ENCODE results near the gene DDT. TPM values are rescaled to one million over a fixed set of nuclear protein-coding genes. Genes with fewer than 3 reads are reported as not detected.
A peak's percentile ranks its signal among the peaks of the same experiment; 100 is the strongest.
"Not testable (repeated sequence)": the region's sequence is repeated elsewhere in the genome, so short reads cannot be mapped to it uniquely, and the experiment has no call there.

Gene DDT
- total RNA-seq, 4 donors from 2014 or later: 225 to 338 (median 285) TPM

- H3K36me3 ChIP-seq: no peaks in the 10 kb centered on the region
- no peaks in the 10 kb centered on the region for H3K9me3 ChIP-seq
- no peaks in the 10 kb centered on the region for H3K4me1 ChIP-seq
- no peaks in the 10 kb centered on the region for H3K27me3 ChIP-seq
- no peak for DNase-seq
- H3K27ac ChIP-seq: no peak overlapping the region
- TF ChIP-seq POLR2A (IDR thresholded peaks at IDR 0.05): no peak
- H3K4me3 ChIP-seq: no peak overlapping the region
Observed at GRCh38 chr22:24001314-24001713, 27.1 kb upstream of the DDT start.

- DNase-seq, H3K27me3 ChIP-seq, H3K4me3 ChIP-seq, H3K9me3 ChIP-seq, H3K4me1 ChIP-seq, H3K27ac ChIP-seq, H3K36me3 ChIP-seq: not testable (repeated sequence)
Observed at GRCh38 chr22:23999779-24000178, 25.5 kb upstream of the DDT start.

- H3K27me3 ChIP-seq: no peaks in the 10 kb centered on the region
- no peak overlapping the region for H3K27ac ChIP-seq
- TF ChIP-seq POLR2A (IDR thresholded peaks at IDR 0.05): no peak
- TF ChIP-seq CTCF (IDR thresholded peaks at IDR 0.05): no peak
- H3K9me3 ChIP-seq: no peaks in the 10 kb centered on the region
- H3K4me1 ChIP-seq: no peaks in the 10 kb centered on the region
- H3K36me3 ChIP-seq: no peaks in the 10 kb centered on the region
- no peak for DNase-seq
- H3K4me3 ChIP-seq: no peak overlapping the region
Observed at GRCh38 chr22:23997092-23997491, 22.9 kb upstream of the DDT start.

GRCh38 chr22:23993581-23994177 lies 19.4 kb upstream of the DDT start:
- H3K36me3 ChIP-seq, H3K4me3 ChIP-seq, H3K27me3 ChIP-seq, H3K9me3 ChIP-seq, DNase-seq, H3K27ac ChIP-seq, H3K4me1 ChIP-seq: not testable (repeated sequence)

GRCh38 chr22:23993080-23993479 lies 18.8 kb upstream of the DDT start:
- not testable (repeated sequence) for H3K36me3 ChIP-seq, H3K27ac ChIP-seq, H3K27me3 ChIP-seq, H3K4me3 ChIP-seq, H3K9me3 ChIP-seq, H3K4me1 ChIP-seq, DNase-seq

GRCh38 chr22:23989583-23990244 lies 15.5 kb upstream of the DDT start:
- H3K27ac ChIP-seq, H3K27me3 ChIP-seq, H3K9me3 ChIP-seq, DNase-seq, H3K4me3 ChIP-seq, H3K4me1 ChIP-seq, H3K36me3 ChIP-seq: not testable (repeated sequence)

- H3K4me3 ChIP-seq, H3K4me1 ChIP-seq, H3K9me3 ChIP-seq, DNase-seq, H3K27me3 ChIP-seq, H3K36me3 ChIP-seq, H3K27ac ChIP-seq: not testable (repeated sequence)
Observed at GRCh38 chr22:23986538-23987178, 12.4 kb upstream of the DDT start.

- not testable (repeated sequence) for H3K4me1 ChIP-seq, H3K9me3 ChIP-seq, H3K27ac ChIP-seq
Observed at GRCh38 chr22:23986089-23986488, 11.8 kb upstream of the DDT start.

GRCh38 chr22:23984430-23984829 lies 10.2 kb upstream of the DDT start:
- no peaks in the 10 kb centered on the region for H3K36me3 ChIP-seq
- no peaks in the 10 kb centered on the region for H3K27me3 ChIP-seq
- DNase-seq: peak in 1 of 3 donors; percentile 52
- peak in 2 of 6 experiments; percentile 26 to 33 for TF ChIP-seq CTCF (IDR thresholded peaks at IDR 0.05)
- no peak for TF ChIP-seq POLR2A (IDR thresholded peaks at IDR 0.05)
- H3K27ac ChIP-seq: no peak overlapping the region
- no peak overlapping the region for H3K4me3 ChIP-seq
- H3K4me1 ChIP-seq: no peaks in the 10 kb centered on the region
- no peaks in the 10 kb centered on the region for H3K9me3 ChIP-seq

More at GRCh38 chr22:23986089-23986488, 11.8 kb upstream of the DDT start:
- H3K27me3 ChIP-seq, H3K4me3 ChIP-seq, DNase-seq, H3K36me3 ChIP-seq: not testable (repeated sequence)

- not testable (repeated sequence) for H3K27ac ChIP-seq, H3K4me3 ChIP-seq, H3K27me3 ChIP-seq, H3K4me1 ChIP-seq, H3K9me3 ChIP-seq, DNase-seq, H3K36me3 ChIP-seq
Observed at GRCh38 chr22:23980567-23980966, 6.3 kb upstream of the DDT start.

- not testable (repeated sequence) for H3K27ac ChIP-seq, DNase-seq, H3K4me3 ChIP-seq, H3K4me1 ChIP-seq, H3K36me3 ChIP-seq, H3K27me3 ChIP-seq, H3K9me3 ChIP-seq
Observed at GRCh38 chr22:23979557-23980240, 5.5 kb upstream of the DDT start, which contains the start of gene GSTT2. Gene GSTT2 (plus strand): TSS chr22:23980134.

GRCh38 chr22:23977304-23977703 lies 3.1 kb upstream of the DDT start:
- H3K27me3 ChIP-seq, H3K9me3 ChIP-seq, H3K36me3 ChIP-seq, H3K4me1 ChIP-seq, H3K27ac ChIP-seq, H3K4me3 ChIP-seq, DNase-seq: not testable (repeated sequence)
